ENCODE data around the gene TTLL3.

TTLL3 gene

DNA sequence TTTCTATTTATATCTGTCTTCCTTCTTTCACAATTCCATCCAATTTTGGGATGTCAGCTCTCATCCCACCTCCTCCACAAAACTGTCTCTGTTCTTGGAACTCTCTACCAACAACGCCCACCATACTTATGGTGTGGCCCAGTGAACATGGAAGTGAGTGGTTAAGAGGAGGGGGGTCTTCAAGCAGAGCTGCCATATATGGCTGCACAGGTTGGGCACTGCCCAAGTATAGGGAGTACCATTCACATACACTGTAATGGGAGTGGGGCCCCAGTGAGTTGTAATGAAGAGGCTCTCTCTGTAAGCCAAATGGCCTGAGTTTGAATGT, 32.4 kb upstream of the TTLL3 start:
- Histone ChIP-seq H2AFZ (ENCODE audit: low read depth) (no peak overlapping the region), H3K36me3 (ENCODE audit: insufficient read depth) (no peaks in the 10 kb centered on the region), H3K4me1 (ENCODE audit: low read depth, poor library complexity, severe bottlenecking) (peaks cover 20% of the 10 kb centered on the region), H3K4me3 (IDR thresholded peaks at IDR 0.05; ENCODE audit: insufficient read depth, low read depth, low read length) (no peak overlapping the region), H3K27me3 (ENCODE audit: insufficient read depth, low read depth) (no peaks in the 10 kb centered on the region), H3K9ac (no peak overlapping the region), H3K4me2 (no peak overlapping the region), H3K27ac (no peak overlapping the region), H4K20me1 (ENCODE audit: insufficient read depth) (no peaks in the 10 kb centered on the region), H3K79me2 (ENCODE audit: insufficient read depth, low read depth) (no peaks in the 10 kb centered on the region)
- TF ChIP-seq CTCF (conservative IDR thresholded peaks at IDR 0.05; ENCODE audit: low read depth, low read length), result no peak

- TF ChIP-seq CTCF (conservative IDR thresholded peaks at IDR 0.05; ENCODE audit: low read depth, low read length), result no peak
- H3K4me2 ChIP-seq, result no peak overlapping the region
- no peaks in the 10 kb centered on the region for H4K20me1 ChIP-seq (ENCODE audit: insufficient read depth)
- H3K4me1 ChIP-seq (ENCODE audit: low read depth, poor library complexity, severe bottlenecking), result peaks cover 20% of the 10 kb centered on the region
- H3K36me3 ChIP-seq (ENCODE audit: insufficient read depth), result no peaks in the 10 kb centered on the region
- no peak overlapping the region for H3K9ac ChIP-seq
- H3K4me3 ChIP-seq (IDR thresholded peaks at IDR 0.05; ENCODE audit: insufficient read depth, low read depth, low read length), result no peak overlapping the region
- no peak overlapping the region for H2AFZ ChIP-seq (ENCODE audit: low read depth)
- H3K27ac ChIP-seq, result no peak overlapping the region
- no peaks in the 10 kb centered on the region for H3K79me2 ChIP-seq (ENCODE audit: insufficient read depth, low read depth)
- no peaks in the 10 kb centered on the region for H3K27me3 ChIP-seq (ENCODE audit: insufficient read depth, low read depth)
Measured at GRCh38 chr3:9778143-9779074, 31.7 kb upstream of the TTLL3 start.

GRCh38 chr3:9779075-9779593, 30.9 kb upstream of the TTLL3 start:
- Histone ChIP-seq H3K36me3 (ENCODE audit: insufficient read depth) (no peaks in the 10 kb centered on the region), H3K4me1 (ENCODE audit: low read depth, poor library complexity, severe bottlenecking) (peaks cover 20% of the 10 kb centered on the region), H3K27me3 (ENCODE audit: insufficient read depth, low read depth) (no peaks in the 10 kb centered on the region), H2AFZ (ENCODE audit: low read depth) (no peak overlapping the region), H4K20me1 (ENCODE audit: insufficient read depth) (no peaks in the 10 kb centered on the region), H3K79me2 (ENCODE audit: insufficient read depth, low read depth) (no peaks in the 10 kb centered on the region), H3K27ac (no peak overlapping the region), H3K9ac (no peak overlapping the region), H3K4me3 (IDR thresholded peaks at IDR 0.05; ENCODE audit: insufficient read depth, low read depth, low read length) (no peak overlapping the region), H3K4me2 (no peak overlapping the region)
- no peak for TF ChIP-seq CTCF (conservative IDR thresholded peaks at IDR 0.05; ENCODE audit: low read depth, low read length)

DNA sequence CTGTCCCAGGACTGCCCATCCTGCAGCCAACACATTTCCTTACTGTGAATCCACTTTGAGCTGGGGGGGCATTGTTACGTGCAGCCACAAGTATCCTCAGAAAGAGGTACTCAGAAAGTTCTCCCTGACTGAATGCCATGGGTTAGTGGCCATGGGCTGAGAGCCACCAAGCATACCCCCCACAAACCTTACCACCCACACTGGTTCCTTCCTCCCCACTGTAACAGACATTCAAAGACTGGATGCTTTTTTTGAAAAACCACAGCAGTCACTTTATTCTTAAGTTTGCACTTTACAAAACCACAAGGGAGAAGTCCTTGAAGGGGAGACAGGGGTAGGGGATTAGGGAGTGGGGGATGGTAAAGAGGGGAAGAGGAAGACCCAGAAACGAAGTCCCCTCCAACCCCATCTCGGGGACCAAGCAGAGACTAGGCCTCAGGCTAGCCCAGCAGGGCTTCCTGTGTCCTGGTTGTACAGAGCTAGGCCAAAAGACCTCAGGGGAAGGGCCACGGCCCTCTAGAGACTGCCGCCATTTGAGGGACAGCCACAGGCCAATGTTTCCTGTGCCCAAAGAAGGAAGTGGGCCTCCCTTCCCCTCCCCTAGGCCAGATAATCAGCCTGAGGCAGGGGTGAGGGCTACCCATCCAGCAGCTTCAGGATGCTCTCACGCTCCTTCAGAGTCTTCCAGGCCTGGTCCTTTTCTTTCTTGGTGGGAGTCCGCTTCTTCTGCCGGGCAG, 30.2 kb upstream of the TTLL3 start:
- Histone ChIP-seq H3K4me3 (IDR thresholded peaks at IDR 0.05; ENCODE audit: insufficient read depth, low read depth, low read length) (no peak overlapping the region), H3K4me1 (ENCODE audit: low read depth, poor library complexity, severe bottlenecking) (peaks cover 20% of the 10 kb centered on the region), H3K36me3 (ENCODE audit: insufficient read depth) (no peaks in the 10 kb centered on the region), H3K4me2 (peak overlapping the region; percentile 77), H3K27ac (peak overlapping the region; percentile 37; the same call in 1 of the 2 replicates), H3K27me3 (ENCODE audit: insufficient read depth, low read depth) (no peaks in the 10 kb centered on the region), H4K20me1 (ENCODE audit: insufficient read depth) (no peaks in the 10 kb centered on the region), H3K79me2 (ENCODE audit: insufficient read depth, low read depth) (no peaks in the 10 kb centered on the region), H2AFZ (ENCODE audit: low read depth) (no peak overlapping the region), H3K9ac (peak overlapping the region; percentile 8; the same call in 1 of the 2 replicates)
- TF ChIP-seq CTCF (conservative IDR thresholded peaks at IDR 0.05; ENCODE audit: low read depth, low read length), result no peak
